Gastrocnemius medialis (tissue), 4 donors: ENCODE results near the gene PALLD.

Experiments used
- CTCF ChIP-seq, 5 experiments: fragments of 450-650 bp in 3 of 5; fragments of 200-600 bp in 2 of 5; sonication (generic) in 2 of 5; IDR thresholded peaks in 4 of 5; conservative IDR thresholded peaks in 1 of 5; 1 replicate in 4 of 5; 2 replicates in 1 of 5; pipeline ENCODE4 v1.5.1; 2016 to 2019; ENCODE audit warnings: antibody characterized with exemption in 5 of 5, mild to moderate bottlenecking in 3 of 5, moderate library complexity in 3 of 5
- POLR2A ChIP-seq, 2 donors: fragments of 450-650 bp; IDR thresholded peaks; one replicate each; pipeline ENCODE4 v1.6.1; 2017; ENCODE audit warnings: antibody characterized with exemption in 2 of 2, mild to moderate bottlenecking in 2 of 2, moderate library complexity in 2 of 2

- TF ChIP-seq CTCF (IDR thresholded peaks at IDR 0.05 in 4 of 5, conservative IDR thresholded peaks at IDR 0.05 in 1 of 5) (no peak), POLR2A (IDR thresholded peaks at IDR 0.05) (no peak)
Observed at GRCh38 chr4:168837922-168838321, 341.1 kb downstream of the PALLD start.
